Measurements from ENCODE around the gene S100A11. TPM values are rescaled to one million over a fixed set of nuclear protein-coding genes. Genes with fewer than 3 reads are reported as not detected.

S100A11 gene
- total and polyA plus RNA-seq, 9 donors, result 97.6 to 303 (median 191) TPM

DNA sequence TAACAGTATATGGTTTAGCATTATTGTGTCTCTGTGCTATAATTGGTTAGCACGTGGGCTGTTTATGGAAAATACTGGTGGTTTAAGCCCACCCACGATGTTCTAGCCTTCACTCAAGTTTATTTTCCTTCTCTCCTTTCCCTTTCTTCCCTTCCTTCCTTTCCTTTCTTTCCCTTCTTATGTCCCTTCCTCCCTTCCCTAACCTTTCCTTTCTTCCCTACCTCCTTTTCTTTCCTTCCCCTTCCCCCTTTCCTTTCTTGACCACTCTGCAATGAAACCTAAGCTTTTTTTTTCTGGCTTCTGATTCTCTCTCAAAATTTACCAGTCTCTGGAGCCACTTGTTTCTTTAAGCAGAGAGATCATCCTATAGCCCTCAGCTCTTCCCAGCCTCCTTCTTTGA is 29.8 kb downstream of the S100A11 start:
- no peaks in the 10 kb centered on the region for H3K4me1 ChIP-seq (ENCODE audit: control insufficient read depth, insufficient read depth, low read length)
- no peak overlapping the region for H3K4me3 ChIP-seq (ENCODE audit: low read length)
- no peak overlapping the region for H3K27ac ChIP-seq (ENCODE audit: low read length)
- H3K9me3 ChIP-seq (replicated peaks; ENCODE audit: control insufficient read depth, low read depth, low read length), result no peaks in the 10 kb centered on the region
- peaks cover 17% of the 10 kb centered on the region for H3K27me3 ChIP-seq (ENCODE audit: control insufficient read depth, insufficient read depth, low read length)
- H3K36me3 ChIP-seq (ENCODE audit: control insufficient read depth, insufficient read depth, low read length), result no peaks in the 10 kb centered on the region
- DNase-seq, result no peak
- WGBS (ENCODE audit: insufficient coverage), result no CpG with 5 or more reads among the region's 2 CpGs

DNA sequence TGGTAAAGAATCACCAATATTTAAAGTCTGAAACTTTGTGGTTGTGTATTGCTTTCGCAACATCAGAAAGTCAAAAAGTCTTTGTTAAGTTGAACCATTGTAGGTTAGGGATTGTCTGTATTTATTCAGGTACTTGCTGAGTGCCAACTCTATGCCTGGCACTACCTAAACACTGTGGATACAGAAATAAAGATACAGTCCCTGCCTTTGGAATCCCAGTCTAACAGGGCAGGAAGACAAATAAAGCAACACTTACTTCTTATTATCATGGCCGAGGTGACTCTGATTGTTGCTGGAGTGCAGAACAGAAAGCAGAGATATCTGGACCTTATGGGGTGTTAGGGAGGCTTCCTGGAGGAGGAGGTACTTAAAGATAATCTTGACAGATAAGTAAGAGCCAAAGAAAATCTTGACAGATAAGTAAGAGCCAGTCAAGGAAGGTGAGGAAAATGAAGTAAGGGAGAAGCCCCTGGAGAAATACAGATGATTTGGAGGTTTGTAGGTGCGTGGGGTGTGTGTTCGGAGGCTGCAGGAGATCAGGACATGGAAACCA is 31.4 kb downstream of the S100A11 start:
- 50% methylated on average over 2 of the region's 4 CpGs for WGBS (ENCODE audit: insufficient coverage)
- no peaks in the 10 kb centered on the region for H3K9me3 ChIP-seq (replicated peaks; ENCODE audit: control insufficient read depth, low read depth, low read length)
- no peaks in the 10 kb centered on the region for H3K36me3 ChIP-seq (ENCODE audit: control insufficient read depth, insufficient read depth, low read length)
- peaks cover 17% of the 10 kb centered on the region for H3K27me3 ChIP-seq (ENCODE audit: control insufficient read depth, insufficient read depth, low read length)
- no peak overlapping the region for H3K27ac ChIP-seq (ENCODE audit: low read length)
- H3K4me1 ChIP-seq (ENCODE audit: control insufficient read depth, insufficient read depth, low read length), result peaks cover 7% of the 10 kb centered on the region
- no peak overlapping the region for H3K4me3 ChIP-seq (ENCODE audit: low read length)
- DNase-seq, result no peak

DNA sequence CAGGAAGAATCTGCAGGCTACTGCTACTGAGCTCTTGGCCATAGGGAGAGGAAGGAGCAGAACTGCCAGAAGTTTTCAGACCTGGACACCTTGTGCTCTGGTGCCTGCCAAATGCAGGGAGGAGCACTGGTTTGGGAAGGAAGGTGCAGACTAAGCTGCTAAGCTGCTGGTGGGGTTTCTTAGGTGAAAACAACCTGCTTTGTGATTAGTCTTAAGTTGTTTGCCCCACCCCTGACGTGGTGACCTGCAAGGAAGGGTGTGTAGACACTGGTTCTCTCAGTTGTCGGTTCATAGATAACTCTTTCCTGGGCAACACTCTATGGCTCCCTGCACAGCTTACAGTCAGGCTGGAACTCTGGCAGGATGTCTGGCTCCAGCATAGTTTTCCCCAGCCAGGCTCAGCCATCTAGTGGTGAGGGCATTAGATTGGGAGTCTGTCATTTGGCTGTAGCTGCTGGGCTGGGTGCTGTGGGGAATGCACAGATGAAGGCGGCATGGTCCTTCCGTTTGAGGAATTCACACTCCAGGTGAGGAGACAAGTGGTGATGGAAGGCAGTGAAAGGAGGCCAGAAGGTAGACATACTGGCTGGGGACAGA is 32.9 kb downstream of the S100A11 start:
- 40% methylated on average over 3 of the region's 4 CpGs for WGBS (ENCODE audit: insufficient coverage)
- no peak overlapping the region for H3K27ac ChIP-seq (ENCODE audit: low read length)

DNA sequence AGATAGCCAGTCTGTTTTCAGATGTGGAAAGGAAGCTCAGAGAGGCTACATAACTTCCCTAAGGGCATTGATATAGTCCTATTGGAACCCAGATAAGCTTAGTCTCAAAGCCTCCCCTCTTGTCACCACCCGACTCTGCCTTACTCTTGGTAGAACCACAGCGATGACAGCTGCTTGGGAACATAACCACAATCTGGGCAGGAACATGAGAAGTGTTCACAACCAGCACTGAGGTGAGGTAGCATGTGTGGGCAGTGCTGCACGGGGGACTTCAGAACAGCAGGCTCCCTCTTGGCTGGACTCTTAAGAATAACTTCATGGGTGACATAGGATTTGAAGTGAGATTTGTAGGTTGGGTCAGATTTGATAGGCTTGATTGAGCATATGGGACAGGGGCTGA is 33.8 kb downstream of the S100A11 start:
- Histone ChIP-seq H3K36me3 (ENCODE audit: control insufficient read depth, insufficient read depth, low read length) (no peaks in the 10 kb centered on the region), H3K4me3 (ENCODE audit: low read length) (no peak overlapping the region), H3K27ac (ENCODE audit: low read length) (no peak overlapping the region), H3K4me1 (ENCODE audit: control insufficient read depth, insufficient read depth, low read length) (peaks cover 7% of the 10 kb centered on the region), H3K9me3 (replicated peaks; ENCODE audit: control insufficient read depth, low read depth, low read length) (no peaks in the 10 kb centered on the region), H3K27me3 (ENCODE audit: control insufficient read depth, insufficient read depth, low read length) (peaks cover 20% of the 10 kb centered on the region)
- no peak for DNase-seq
- WGBS (ENCODE audit: insufficient coverage), result 67% methylated on average over 3 of the region's 3 CpGs

More for the DNA sequence above, 32.9 kb downstream of the S100A11 start:
- peaks cover 20% of the 10 kb centered on the region for H3K27me3 ChIP-seq (ENCODE audit: control insufficient read depth, insufficient read depth, low read length)
- H3K9me3 ChIP-seq (replicated peaks; ENCODE audit: control insufficient read depth, low read depth, low read length), result no peaks in the 10 kb centered on the region
- DNase-seq, result no peak
- no peak overlapping the region for H3K4me3 ChIP-seq (ENCODE audit: low read length)
- peaks cover 7% of the 10 kb centered on the region for H3K4me1 ChIP-seq (ENCODE audit: control insufficient read depth, insufficient read depth, low read length)
- no peaks in the 10 kb centered on the region for H3K36me3 ChIP-seq (ENCODE audit: control insufficient read depth, insufficient read depth, low read length)

DNA sequence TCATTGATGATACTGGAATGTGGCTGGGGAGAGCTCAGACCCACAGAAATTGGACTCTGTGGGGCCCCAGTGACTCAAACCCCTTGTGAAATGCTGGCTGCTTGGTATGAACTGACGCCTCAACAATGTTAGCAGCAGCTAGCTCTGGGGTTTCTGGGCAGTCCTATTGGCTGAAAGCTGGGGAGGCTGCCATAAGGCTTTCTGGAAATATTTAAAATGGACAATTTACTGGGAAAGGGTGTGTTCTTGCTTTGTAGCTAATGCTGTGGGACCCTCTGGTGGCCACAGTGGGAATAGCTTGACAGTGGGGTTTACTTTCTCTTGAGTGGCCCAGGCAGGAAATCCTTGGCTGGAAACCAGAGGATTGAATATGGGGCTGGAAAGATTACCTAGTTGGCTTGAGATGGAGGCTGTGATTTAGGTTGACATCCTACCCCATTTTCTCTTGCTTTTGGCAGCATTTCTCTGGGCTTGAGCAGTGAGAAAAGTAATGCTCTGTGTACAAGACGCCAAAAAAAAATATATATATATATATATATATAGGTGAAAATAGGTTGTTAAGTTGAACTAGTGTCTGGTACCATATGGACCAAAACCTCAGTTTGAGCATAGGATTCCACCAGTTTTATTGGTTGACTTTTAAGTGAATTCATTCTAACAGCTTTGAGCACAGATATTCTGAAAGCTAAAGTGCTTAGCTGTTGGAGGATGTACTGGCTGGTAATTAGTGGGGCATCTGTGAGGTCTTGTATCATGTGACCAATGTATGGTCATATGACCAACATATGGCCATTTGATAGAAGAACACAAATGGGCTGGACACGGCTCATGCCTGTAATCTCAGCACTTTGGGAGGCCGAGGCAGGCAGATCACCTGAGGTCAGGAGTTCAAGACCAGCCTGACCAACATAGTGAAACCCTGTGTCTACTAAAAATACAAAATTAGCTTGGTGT is 34.9 kb downstream of the S100A11 start:
- Histone ChIP-seq H3K27ac (ENCODE audit: low read length) (no peak overlapping the region), H3K36me3 (ENCODE audit: control insufficient read depth, insufficient read depth, low read length) (no peaks in the 10 kb centered on the region), H3K4me3 (ENCODE audit: low read length) (no peak overlapping the region), H3K4me1 (ENCODE audit: control insufficient read depth, insufficient read depth, low read length) (peaks cover 7% of the 10 kb centered on the region), H3K27me3 (ENCODE audit: control insufficient read depth, insufficient read depth, low read length) (peaks cover 17% of the 10 kb centered on the region), H3K9me3 (replicated peaks; ENCODE audit: control insufficient read depth, low read depth, low read length) (no peaks in the 10 kb centered on the region)
- DNase-seq, result peak; percentile 95
- WGBS (ENCODE audit: insufficient coverage), result 43% methylated on average over 2 of the region's 4 CpGs

DNA sequence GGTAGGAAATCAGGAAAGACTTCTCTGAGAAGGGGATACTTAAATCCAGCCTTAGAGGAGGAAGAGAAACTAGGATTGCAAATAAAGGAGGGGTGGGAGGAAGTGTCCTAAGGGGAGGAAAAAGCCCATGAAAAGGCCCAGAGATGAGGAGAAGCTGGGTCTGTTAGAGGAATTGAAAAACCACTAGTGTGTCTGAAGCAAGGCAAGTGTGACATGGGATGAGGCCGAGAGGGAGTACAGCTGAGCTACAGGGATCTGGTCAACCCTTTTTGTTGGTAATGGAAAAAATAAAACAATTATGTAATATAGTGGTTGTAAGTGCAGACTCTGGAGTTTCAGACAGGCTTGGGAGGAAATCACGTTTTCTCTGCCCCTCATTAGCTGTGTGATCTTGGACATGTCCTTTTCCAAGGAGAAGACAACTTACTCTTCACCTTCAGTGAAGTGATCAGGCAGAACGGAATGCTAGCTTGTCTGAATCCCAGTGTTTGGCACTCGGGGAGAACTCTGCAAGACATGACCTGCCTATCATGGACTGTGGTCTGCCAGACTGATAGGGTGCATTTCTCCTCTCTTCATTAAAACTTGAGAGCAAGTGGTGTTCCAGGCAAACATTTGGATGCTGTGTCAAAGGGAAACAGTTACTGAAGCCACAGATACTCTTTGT is 35.7 kb downstream of the S100A11 start:
- Histone ChIP-seq H3K27me3 (ENCODE audit: control insufficient read depth, insufficient read depth, low read length) (peaks cover 17% of the 10 kb centered on the region), H3K4me3 (ENCODE audit: low read length) (no peak overlapping the region), H3K36me3 (ENCODE audit: control insufficient read depth, insufficient read depth, low read length) (no peaks in the 10 kb centered on the region), H3K27ac (ENCODE audit: low read length) (no peak overlapping the region), H3K9me3 (replicated peaks; ENCODE audit: control insufficient read depth, low read depth, low read length) (no peaks in the 10 kb centered on the region), H3K4me1 (ENCODE audit: control insufficient read depth, insufficient read depth, low read length) (peaks cover 7% of the 10 kb centered on the region)
- WGBS (ENCODE audit: insufficient coverage), result 40% methylated on average over 2 of the region's 4 CpGs
- peak; percentile 55 for DNase-seq

DNA sequence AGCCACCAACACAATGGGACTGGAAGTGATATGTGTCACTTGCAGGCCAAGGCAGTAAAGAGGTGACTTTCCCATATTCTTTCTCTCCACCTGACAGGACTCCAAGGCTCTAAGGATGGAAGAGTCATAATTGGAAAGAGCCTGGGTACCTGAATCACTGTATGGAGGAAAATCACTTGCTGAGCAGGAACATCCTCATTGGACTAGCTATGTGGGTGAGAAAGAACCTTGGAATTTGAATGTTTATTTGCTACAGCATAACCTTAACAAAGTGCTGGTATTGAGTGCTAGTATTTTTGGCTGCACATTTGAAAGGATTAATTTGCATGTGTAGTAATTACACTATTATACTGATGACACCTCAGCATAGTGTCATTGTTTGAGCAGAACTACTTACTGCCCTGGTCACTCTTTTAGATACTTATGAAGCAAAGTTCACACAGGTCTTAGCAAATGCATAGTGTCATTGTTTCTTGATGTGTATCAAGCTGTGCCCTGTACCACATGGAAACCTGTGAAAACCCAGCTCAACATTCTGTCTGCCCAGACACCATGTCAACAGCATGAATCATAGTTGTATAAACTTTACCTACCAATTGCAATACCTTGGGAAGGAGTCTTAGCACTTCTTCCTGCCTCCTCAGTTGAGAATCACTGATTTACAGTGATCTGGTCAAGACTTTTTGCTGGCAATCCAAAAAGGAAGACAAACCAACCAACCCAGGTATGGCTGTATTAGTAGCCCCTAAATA is 38.0 kb downstream of the S100A11 start:
- Histone ChIP-seq H3K36me3 (ENCODE audit: control insufficient read depth, insufficient read depth, low read length) (no peaks in the 10 kb centered on the region), H3K27ac (ENCODE audit: low read length) (no peak overlapping the region), H3K4me1 (ENCODE audit: control insufficient read depth, insufficient read depth, low read length) (peaks cover 15% of the 10 kb centered on the region), H3K9me3 (replicated peaks; ENCODE audit: control insufficient read depth, low read depth, low read length) (no peaks in the 10 kb centered on the region), H3K4me3 (ENCODE audit: low read length) (no peak overlapping the region), H3K27me3 (ENCODE audit: control insufficient read depth, insufficient read depth, low read length) (peaks cover 11% of the 10 kb centered on the region)
- no peak for DNase-seq

DNA sequence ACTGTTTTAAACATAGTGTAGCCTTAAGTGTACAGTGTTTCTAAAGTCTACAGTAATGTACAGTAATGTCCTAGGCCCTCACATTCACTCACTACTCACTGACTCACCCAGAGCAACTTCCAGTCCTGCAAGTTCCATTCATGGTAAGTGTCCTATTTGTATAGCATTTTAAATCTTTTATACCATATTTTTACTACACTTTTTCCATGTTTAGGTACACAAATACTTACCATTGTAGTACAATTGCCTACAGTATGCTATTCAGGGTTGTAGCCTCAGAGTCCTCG is 39.6 kb downstream of the S100A11 start:
- H3K9me3 ChIP-seq (replicated peaks; ENCODE audit: control insufficient read depth, low read depth, low read length), result no peaks in the 10 kb centered on the region
- H3K4me1 ChIP-seq (ENCODE audit: control insufficient read depth, insufficient read depth, low read length), result peaks cover 26% of the 10 kb centered on the region
- no peak overlapping the region for H3K27ac ChIP-seq (ENCODE audit: low read length)
- no peak for DNase-seq
- WGBS (ENCODE audit: insufficient coverage), result no CpG with 5 or more reads among the region's 1 CpG
- no peaks in the 10 kb centered on the region for H3K36me3 ChIP-seq (ENCODE audit: control insufficient read depth, insufficient read depth, low read length)
- H3K4me3 ChIP-seq (ENCODE audit: low read length), result no peak overlapping the region
- peaks cover 7% of the 10 kb centered on the region for H3K27me3 ChIP-seq (ENCODE audit: control insufficient read depth, insufficient read depth, low read length)

DNA sequence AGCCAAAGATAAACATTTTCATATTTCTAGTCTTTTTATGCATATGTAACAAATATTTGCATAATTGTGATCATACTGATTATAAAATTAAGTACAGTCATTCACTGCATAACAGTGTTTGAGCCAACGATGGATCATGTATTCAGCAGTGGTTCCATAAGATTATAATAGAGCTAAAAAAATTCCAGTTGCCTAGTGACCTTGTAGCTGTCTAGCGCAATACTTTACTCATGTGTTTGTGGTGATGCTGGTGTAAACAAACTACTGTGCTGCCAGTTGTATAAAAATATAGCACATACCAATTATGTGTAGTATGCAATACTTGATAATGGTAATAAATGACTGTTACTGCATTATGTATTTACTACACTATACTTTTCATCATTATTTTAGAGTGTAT is 41.0 kb downstream of the S100A11 start:
- no peaks in the 10 kb centered on the region for H3K9me3 ChIP-seq (replicated peaks; ENCODE audit: control insufficient read depth, low read depth, low read length)
- WGBS (ENCODE audit: insufficient coverage), result no CpG with 5 or more reads among the region's 2 CpGs
- H3K4me1 ChIP-seq (ENCODE audit: control insufficient read depth, insufficient read depth, low read length), result peaks cover 26% of the 10 kb centered on the region
- peaks cover 7% of the 10 kb centered on the region for H3K27me3 ChIP-seq (ENCODE audit: control insufficient read depth, insufficient read depth, low read length)
- no peak for DNase-seq
- H3K27ac ChIP-seq (ENCODE audit: low read length), result no peak overlapping the region
- H3K36me3 ChIP-seq (ENCODE audit: control insufficient read depth, insufficient read depth, low read length), result no peaks in the 10 kb centered on the region
- no peak overlapping the region for H3K4me3 ChIP-seq (ENCODE audit: low read length)

Data from muscle of leg (tissue), 11 donors.